NB4 (cell line): ENCODE measurements around the gene PDZD11.
"Not testable (repeated sequence)": the region's sequence is repeated elsewhere in the genome, so short reads cannot be mapped to it uniquely, and the experiment has no call there.

ENCODE experiments used
- DNase-seq: peaks from one replicate; pipeline ENCODE4 v3.0.0; 2010; ENCODE audit warnings: low read depth
- H3K4me3 ChIP-seq: one replicate; pipeline ENCODE4 v1.5.1; 2011; ENCODE audit warnings: mild to moderate bottlenecking, low read depth, low read length, moderate library complexity
- MYC ChIP-seq: IDR thresholded peaks from 2 replicates; pipeline ENCODE4 v1.6.1; 2011; ENCODE audit warnings: low read depth, low read length
- POLR2A ChIP-seq: IDR thresholded peaks from 2 replicates; pipeline ENCODE4 v1.6.1; 2011; ENCODE audit warnings: mild to moderate bottlenecking; ENCODE audit not compliant: insufficient read length; ENCODE audit errors: extremely low read depth
- TF ChIP-seq, protein P1 (sequence below): IDR thresholded peaks from 2 replicates; pipeline ENCODE4 v1.6.1; 2011; ENCODE audit warnings: low read depth, low read length
- TF ChIP-seq, protein P2 (sequence below): IDR thresholded peaks from one replicate; pipeline ENCODE4 v1.5.1; 2012; ENCODE audit warnings: low read depth, low read length

PDZD11 gene, protein sequence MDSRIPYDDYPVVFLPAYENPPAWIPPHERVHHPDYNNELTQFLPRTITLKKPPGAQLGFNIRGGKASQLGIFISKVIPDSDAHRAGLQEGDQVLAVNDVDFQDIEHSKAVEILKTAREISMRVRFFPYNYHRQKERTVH

DNA sequence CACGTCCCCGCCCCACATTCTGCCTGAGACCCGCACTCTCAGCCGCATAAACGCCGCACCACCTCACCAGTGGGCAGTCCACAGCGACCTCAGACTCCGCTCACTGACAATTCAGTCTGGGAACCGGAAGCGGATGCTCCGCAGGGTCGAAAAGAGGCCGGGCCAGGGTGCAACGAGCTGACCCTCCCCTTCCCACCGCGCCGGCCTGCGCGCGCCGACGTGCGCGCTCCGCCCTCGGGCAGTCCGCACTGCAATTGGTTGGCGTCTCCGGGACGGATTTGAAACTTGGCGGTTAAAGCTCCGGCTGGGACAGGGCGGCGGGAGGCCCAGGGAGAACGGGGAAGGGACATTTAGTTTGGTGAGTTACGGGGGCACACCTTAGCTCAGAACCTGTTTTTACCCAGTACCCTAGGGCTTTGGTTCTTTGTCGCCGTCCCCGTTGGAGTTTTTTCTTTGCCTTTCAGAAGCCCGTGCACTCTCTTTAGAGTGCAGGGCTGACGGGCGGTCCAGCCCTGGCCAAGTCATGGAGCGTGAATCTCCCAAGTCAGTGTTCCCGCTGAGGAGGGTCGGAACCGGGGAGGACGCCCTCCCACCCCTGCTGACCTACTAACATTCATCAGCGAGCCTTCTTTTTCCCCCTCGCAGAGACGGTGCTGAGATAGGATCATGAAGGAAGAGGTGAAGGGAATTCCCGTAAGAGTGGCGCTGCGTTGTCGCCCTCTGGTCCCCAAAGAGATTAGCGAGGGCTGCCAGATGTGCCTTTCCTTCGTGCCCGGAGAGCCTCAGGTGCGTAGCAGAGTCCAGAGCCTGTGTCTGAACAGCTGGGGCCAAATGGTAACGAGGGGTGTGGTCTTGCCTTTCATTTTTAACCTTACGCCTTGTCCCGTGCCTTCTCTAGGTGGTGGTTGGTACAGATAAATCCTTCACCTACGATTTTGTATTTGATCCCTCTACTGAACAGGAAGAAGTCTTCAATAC is at the start of gene PDZD11, which contains the start of gene KIF4A:
TSS of gene PDZD11 (minus strand) at position 135 of the 978 bp plus-strand sequence. CDS start 586 bp downstream, outside the sequence.
TSS of gene KIF4A (plus strand) at position 312 of the 978 bp plus-strand sequence. CDS start at position 667, 355 bp downstream.
- peak; percentile 56 for TF ChIP-seq POLR2A
- TF ChIP-seq, protein P1, sequence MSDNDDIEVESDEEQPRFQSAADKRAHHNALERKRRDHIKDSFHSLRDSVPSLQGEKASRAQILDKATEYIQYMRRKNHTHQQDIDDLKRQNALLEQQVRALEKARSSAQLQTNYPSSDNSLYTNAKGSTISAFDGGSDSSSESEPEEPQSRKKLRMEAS: no peak
- TF ChIP-seq, protein P2, sequence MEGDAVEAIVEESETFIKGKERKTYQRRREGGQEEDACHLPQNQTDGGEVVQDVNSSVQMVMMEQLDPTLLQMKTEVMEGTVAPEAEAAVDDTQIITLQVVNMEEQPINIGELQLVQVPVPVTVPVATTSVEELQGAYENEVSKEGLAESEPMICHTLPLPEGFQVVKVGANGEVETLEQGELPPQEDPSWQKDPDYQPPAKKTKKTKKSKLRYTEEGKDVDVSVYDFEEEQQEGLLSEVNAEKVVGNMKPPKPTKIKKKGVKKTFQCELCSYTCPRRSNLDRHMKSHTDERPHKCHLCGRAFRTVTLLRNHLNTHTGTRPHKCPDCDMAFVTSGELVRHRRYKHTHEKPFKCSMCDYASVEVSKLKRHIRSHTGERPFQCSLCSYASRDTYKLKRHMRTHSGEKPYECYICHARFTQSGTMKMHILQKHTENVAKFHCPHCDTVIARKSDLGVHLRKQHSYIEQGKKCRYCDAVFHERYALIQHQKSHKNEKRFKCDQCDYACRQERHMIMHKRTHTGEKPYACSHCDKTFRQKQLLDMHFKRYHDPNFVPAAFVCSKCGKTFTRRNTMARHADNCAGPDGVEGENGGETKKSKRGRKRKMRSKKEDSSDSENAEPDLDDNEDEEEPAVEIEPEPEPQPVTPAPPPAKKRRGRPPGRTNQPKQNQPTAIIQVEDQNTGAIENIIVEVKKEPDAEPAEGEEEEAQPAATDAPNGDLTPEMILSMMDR: no peak
- TF ChIP-seq MYC: no peak
- H3K4me3 ChIP-seq: peak within 1 kb of the TSS; percentile 75

DNA sequence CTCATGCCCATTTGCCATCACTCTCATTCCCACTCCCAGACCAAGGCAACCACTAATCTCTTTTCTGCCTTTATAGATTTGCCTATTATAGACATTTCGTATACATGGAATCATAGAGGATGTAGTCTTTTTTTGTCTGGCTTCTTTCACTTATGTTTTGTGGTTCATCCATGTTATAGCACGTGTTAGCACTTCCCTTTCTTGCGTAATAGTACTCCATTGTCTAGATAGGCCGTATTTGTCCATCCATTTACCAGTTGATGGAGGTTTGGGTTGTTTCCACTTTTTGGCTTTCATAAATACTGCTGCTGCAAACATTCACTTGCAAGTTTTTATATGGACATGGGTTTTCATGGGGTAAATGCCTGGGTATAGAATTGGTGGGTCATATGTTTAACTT is 48.6 kb upstream of the PDZD11 start:
- H3K4me3 ChIP-seq: no peak overlapping the region
- DNase-seq: peak; percentile 55
- TF ChIP-seq, protein P1: peak; percentile 71
- TF ChIP-seq MYC (peak; percentile 54), POLR2A (no peak)

More for the DNA sequence above, at the start of gene PDZD11, which contains the start of gene KIF4A:
- peak; percentile 89 for DNase-seq

DNA sequence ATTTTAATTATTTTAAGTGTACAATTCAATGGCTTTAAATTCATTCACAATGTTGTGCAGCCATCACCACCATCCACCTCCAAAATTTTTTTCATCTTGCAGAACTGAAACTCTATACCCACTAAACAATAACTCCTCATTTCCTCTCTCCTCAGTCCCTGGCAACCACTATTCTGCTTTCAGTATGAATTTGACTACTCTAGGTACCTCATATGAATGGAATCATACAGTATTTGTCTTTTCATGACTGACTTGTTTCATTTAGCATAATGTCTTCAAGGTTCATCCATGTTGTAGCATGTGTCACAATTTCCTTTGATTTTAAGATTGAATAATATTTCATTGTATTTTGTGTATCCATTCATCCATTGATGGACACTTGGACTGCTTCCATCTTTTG is 47.0 kb upstream of the PDZD11 start:
- TF ChIP-seq POLR2A: no peak
- TF ChIP-seq MYC: no peak
- no peak overlapping the region for H3K4me3 ChIP-seq
- DNase-seq: no peak

DNA sequence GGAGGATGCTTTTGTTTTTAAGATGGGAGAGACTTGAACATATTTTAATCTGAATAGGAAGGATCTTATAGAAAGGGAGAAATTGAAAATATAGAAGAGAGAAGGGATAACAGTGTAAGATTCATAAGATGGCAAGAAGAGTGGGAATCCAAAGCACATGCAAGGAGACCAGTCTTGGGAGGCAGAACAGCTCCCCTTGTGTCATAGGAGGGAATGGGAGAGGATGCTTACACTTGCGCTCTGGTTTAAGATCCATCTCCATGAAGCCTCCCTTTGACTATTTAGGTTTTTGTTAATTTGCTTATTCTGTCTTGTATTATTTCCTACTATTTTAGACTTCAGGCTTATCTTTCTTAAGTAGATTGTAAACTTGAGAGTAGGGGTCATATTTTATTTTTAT is 42.9 kb upstream of the PDZD11 start:
- TF ChIP-seq MYC: no peak
- TF ChIP-seq, protein P1: no peak
- TF ChIP-seq, protein P2: no peak
- no peak for TF ChIP-seq POLR2A
- DNase-seq: peak; percentile 1
- no peak overlapping the region for H3K4me3 ChIP-seq

DNA sequence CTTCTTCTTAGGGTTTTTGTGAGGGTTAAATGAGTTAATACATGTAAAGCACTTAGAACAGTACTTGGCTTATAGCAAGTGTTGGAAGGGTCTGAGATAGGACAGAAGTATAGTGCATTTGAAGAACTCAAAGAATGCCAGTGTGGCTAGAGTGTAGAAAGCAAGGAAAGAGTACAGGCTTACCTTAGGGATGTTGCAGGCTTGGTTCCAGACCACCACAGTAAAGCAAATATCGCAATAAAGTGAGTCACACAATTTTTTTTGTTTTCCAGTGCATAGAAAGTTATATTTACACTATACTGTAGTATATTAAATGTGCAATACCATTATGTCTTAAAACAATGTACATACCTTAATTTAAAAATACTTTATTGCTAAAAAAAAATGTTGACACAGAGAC is 41.4 kb upstream of the PDZD11 start:
- TF ChIP-seq POLR2A (no peak), MYC (no peak)
- TF ChIP-seq, protein P1: no peak
- TF ChIP-seq, protein P2: no peak
- no peak overlapping the region for H3K4me3 ChIP-seq
- DNase-seq: no peak

DNA sequence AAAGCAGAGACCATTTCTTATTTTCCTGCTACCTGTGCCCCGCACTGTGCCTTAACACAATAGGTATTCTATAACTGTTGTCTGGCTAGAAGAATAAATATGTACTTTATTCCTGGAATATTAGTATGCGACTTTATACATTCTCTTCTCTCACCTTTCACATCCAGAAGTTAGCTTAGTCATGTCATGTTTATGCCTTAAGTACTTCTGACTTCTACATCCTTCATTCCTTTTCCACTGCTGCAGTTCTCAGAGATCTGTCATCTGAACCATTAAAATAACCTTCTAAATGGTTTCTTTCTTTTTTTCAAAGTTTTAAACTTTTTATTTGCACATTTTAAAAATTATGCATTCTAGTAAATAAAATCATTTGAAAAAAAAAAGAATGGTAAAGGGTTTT is 34.6 kb upstream of the PDZD11 start:
- no peak overlapping the region for H3K4me3 ChIP-seq
- DNase-seq: no peak
- TF ChIP-seq MYC (no peak), POLR2A (no peak)
- TF ChIP-seq, protein P1: no peak

DNA sequence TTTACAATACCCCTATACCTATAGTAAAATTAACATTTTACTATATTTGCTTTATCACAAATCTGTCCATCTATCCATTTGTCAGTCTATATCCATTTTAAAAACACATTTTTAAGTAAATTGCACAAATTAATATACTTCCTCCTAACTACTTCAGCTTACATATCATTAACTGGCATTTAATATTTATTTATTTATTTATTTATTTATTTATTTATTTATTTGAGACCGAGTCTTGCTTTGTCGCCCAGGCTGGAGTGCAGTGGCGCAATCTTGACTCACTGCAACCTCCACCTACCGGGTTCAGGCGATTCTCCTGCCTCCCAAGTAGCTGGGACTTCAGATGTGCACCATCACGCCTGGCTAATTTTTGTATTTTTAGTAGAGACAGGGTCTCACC is 33.9 kb upstream of the PDZD11 start:
- not testable (repeated sequence) for DNase-seq, H3K4me3 ChIP-seq
